ENCODE data around the gene RTCB. TPM values are rescaled to one million over a fixed set of nuclear protein-coding genes. Genes with fewer than 3 reads are reported as not detected.

RTCB gene
- total RNA-seq, 1 experiment from 2014 or later = 153 TPM

DNA sequence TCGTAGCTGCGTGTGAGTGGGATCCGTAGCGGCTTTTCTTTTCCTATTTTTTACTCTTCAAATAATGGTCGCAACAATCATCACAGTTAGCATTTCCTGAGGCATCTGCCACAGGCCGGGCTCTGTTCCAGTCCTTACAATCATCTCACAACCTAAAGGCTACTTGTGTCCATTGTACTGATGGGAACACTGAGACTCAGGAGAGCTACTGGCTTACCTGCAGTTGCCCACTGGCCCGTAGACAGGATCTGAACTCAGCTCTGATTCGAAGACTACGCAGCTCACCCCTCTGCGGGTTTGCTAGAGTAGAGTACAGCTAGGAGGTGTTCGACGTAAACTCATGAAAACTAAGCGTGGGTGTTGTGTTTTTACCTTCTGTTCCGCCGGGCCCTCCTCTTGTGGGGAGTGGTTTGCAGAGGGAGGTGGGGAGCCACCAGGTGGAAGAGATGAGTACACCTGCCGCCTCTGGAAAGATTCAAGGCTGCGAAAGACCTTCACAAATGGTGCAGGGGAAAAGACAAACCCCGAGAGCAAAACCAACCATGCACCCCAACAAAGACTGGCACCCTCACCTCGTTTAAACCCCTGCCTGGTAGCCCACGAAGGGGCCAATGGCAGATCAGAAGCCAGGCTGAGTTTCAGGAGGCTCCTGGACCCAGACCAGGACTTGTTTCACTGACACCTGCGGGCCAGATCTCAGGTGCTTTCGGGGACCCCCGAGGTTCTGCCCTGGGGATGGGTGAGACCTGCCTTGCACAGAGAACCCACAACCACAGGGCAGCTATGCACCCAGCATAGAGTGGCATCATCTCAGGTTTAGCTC lies 72.6 kb downstream of the RTCB start:
- Histone ChIP-seq H3K4me3 (ENCODE audit: insufficient read depth, low read depth, low read length) (no peak overlapping the region), H3K27me3 (ENCODE audit: control insufficient read depth, insufficient read depth, low read length) (no peaks in the 10 kb centered on the region), H3K36me3 (replicated peaks; ENCODE audit: control insufficient read depth, insufficient read depth, low read length) (no peaks in the 10 kb centered on the region)
- DNase-seq = no peak

GRCh38 chr22:32338757-32339156 lies 73.3 kb downstream of the RTCB start:
- no peak for DNase-seq
- Histone ChIP-seq H3K27me3 (ENCODE audit: control insufficient read depth, insufficient read depth, low read length) (no peaks in the 10 kb centered on the region), H3K36me3 (replicated peaks; ENCODE audit: control insufficient read depth, insufficient read depth, low read length) (no peaks in the 10 kb centered on the region), H3K4me3 (ENCODE audit: insufficient read depth, low read depth, low read length) (no peak overlapping the region)

Other genes with a start within 250 kb of the RTCB start
- gene RFPL2, start 207.2 kb downstream of the RTCB start, total RNA-seq (2014; rRNA removed; shearing (Covaris generic)) = 0.15 and 0.45 TPM in 2 replicates
- not detected in 2 replicates for gene SLC5A4, start 156.9 kb downstream of the RTCB start, total RNA-seq (2014; rRNA removed; shearing (Covaris generic))
- not detected in 2 replicates for gene RFPL3, start 54.4 kb downstream of the RTCB start, total RNA-seq (2014; rRNA removed; shearing (Covaris generic))
- gene BPIFC, start 52.2 kb upstream of the RTCB start, total RNA-seq (2014; rRNA removed; shearing (Covaris generic)) = not detected in 2 replicates
- 99.2 and 105 TPM in 2 replicates for gene FBXO7, start 62.6 kb upstream of the RTCB start, total RNA-seq (2014; rRNA removed; shearing (Covaris generic))

Data from H7 (cell line).